Cardiac muscle cell (in vitro differentiated cells and primary cell): ENCODE results near the gene C6orf15. TPM values are rescaled to one million over a fixed set of nuclear protein-coding genes. Genes with fewer than 3 reads are reported as not detected.
A peak's percentile ranks its signal among the peaks of the same experiment; 100 is the strongest.

ENCODE experiments used
- DNase-seq, 2 donors: peaks; one replicate each; pipeline versions ENCODE4 v3.0.0 to v3.0.0-alpha.2; 2010 to 2017; ENCODE audit warnings: low read depth in 1 of 2, low spot score in 1 of 2
- H3K27ac ChIP-seq: fragments of 200-600 bp; sonication (generic); 2 replicates; pipeline ENCODE4 v1.5.1; 2016
- H3K27me3 ChIP-seq: fragments of 200-600 bp; sonication (generic); 2 replicates; pipeline ENCODE4 v1.6.0; 2016; ENCODE audit warnings: control low read depth
- H3K36me3 ChIP-seq: fragments of 200-600 bp; sonication (generic); 2 replicates; pipeline ENCODE4 v1.5.1; 2016; ENCODE audit warnings: control low read depth
- H3K4me1 ChIP-seq: fragments of 200-600 bp; sonication (generic); 2 replicates; pipeline ENCODE4 v1.8.1; 2017; ENCODE audit warnings: low read depth, mild to moderate bottlenecking, mixed run types
- H3K4me3 ChIP-seq: fragments of 200-600 bp; sonication (generic); 2 replicates; pipeline ENCODE4 v1.5.1; 2016; ENCODE audit warnings: mild to moderate bottlenecking
- H3K9me3 ChIP-seq: fragments of 200-600 bp; sonication (generic); 2 replicates; pipeline ENCODE4 v1.5.1; 2017; ENCODE audit warnings: low read depth, mild to moderate bottlenecking, control low read depth
- CTCF ChIP-seq: IDR thresholded peaks from 2 replicates; pipeline ENCODE4 v1.5.1; 2012; ENCODE audit warnings: low read depth, mild to moderate bottlenecking, low read length
- polyA plus RNA-seq: library from polyadenylated mRNA; unstranded; fragments of >200 nt; fragmentation: Nextera tagmentation; extraction: Ambion mirVana; gene quantifications from 2 replicates; pipeline ENCODE4 v1.2.1, GENCODE V29; 2016
- total RNA-seq: library from RNA; depleted of rRNA; stranded (reverse); fragments of >200 nt; gene quantifications from 2 replicates; pipeline ENCODE4 v1.2.3, GENCODE V29; 2016

The C6orf15 gene
- total and polyA plus RNA-seq, 2 experiments from 2014 or later: not detected

- no peaks in the 10 kb centered on the region for H3K9me3 ChIP-seq
- no peaks in the 10 kb centered on the region for H3K36me3 ChIP-seq
- TF ChIP-seq CTCF: no peak
- H3K27me3 ChIP-seq: no peaks in the 10 kb centered on the region
- peak in 1 of 2 donors; percentile 24 for DNase-seq
- peak within 1 kb of the TSS; percentile 61 for H3K4me3 ChIP-seq
- peak within 1 kb of the TSS; percentile 57 for H3K27ac ChIP-seq
- no peaks in the 10 kb centered on the region for H3K4me1 ChIP-seq
Measured at GRCh38 chr6:31157513-31158139, 45.3 kb upstream of the C6orf15 start, which contains the start of gene CCHCR1. CCHCR1 (minus strand) TSS chr6:31157802; CDS start chr6:31157600, 202 bp downstream.

GRCh38 chr6:31156641-31157040 is 44.3 kb upstream of the C6orf15 start:
- Histone ChIP-seq H3K4me1 (no peaks in the 10 kb centered on the region), H3K27ac (no peak overlapping the region), H3K9me3 (no peaks in the 10 kb centered on the region), H3K27me3 (no peaks in the 10 kb centered on the region), H3K4me3 (no peak overlapping the region), H3K36me3 (no peaks in the 10 kb centered on the region)
- no peak for TF ChIP-seq CTCF
- DNase-seq: no peak

GRCh38 chr6:31154436-31154835 is 42.1 kb upstream of the C6orf15 start:
- H3K27ac ChIP-seq: no peak overlapping the region
- no peak for TF ChIP-seq CTCF
- no peak for DNase-seq
- H3K36me3 ChIP-seq: no peaks in the 10 kb centered on the region
- no peak overlapping the region for H3K4me3 ChIP-seq
- no peaks in the 10 kb centered on the region for H3K27me3 ChIP-seq
- H3K4me1 ChIP-seq: no peaks in the 10 kb centered on the region
- H3K9me3 ChIP-seq: no peaks in the 10 kb centered on the region

GRCh38 chr6:31152781-31153180 is 40.4 kb upstream of the C6orf15 start:
- Histone ChIP-seq H3K4me1 (no peaks in the 10 kb centered on the region), H3K9me3 (no peaks in the 10 kb centered on the region), H3K27ac (no peak overlapping the region), H3K36me3 (no peaks in the 10 kb centered on the region), H3K4me3 (no peak overlapping the region), H3K27me3 (no peaks in the 10 kb centered on the region)
- DNase-seq: no peak
- no peak for TF ChIP-seq CTCF

- DNase-seq: no peak
Measured at GRCh38 chr6:31149827-31150447, 37.6 kb upstream of the C6orf15 start.

More at GRCh38 chr6:31149827-31150447, 37.6 kb upstream of the C6orf15 start:
- no peak overlapping the region for H3K4me3 ChIP-seq
- TF ChIP-seq CTCF: no peak
- H3K27ac ChIP-seq: no peak overlapping the region
- no peaks in the 10 kb centered on the region for H3K36me3 ChIP-seq
- no peaks in the 10 kb centered on the region for H3K4me1 ChIP-seq
- no peaks in the 10 kb centered on the region for H3K9me3 ChIP-seq
- no peaks in the 10 kb centered on the region for H3K27me3 ChIP-seq
